Keratinocyte (primary cell): ENCODE measurements around the gene SMARCC2. TPM values are rescaled to one million over a fixed set of nuclear protein-coding genes. Genes with fewer than 3 reads are reported as not detected.

ENCODE experiments used
- DNase-seq: peaks from one replicate; pipeline ENCODE4 v3.0.0-alpha.2; 2011; ENCODE audit warnings: low read depth, missing footprints, low spot score
- FAIRE-seq: peaks from 2 replicates; lab custom pipeline; 2011; peaks lifted over from hg19 to GRCh38; lab: Jason Lieb, UNC
- H2AFZ ChIP-seq: 2 replicates; pipeline ENCODE4 v1.6.0; 2012; ENCODE audit warnings: low read length, control low read depth, inconsistent platforms; ENCODE audit not compliant: control insufficient read depth
- H3K27ac ChIP-seq: 2 replicates; pipeline ENCODE4 v1.5.1; 2011; ENCODE audit warnings: low read length; ENCODE audit not compliant: control insufficient read depth, insufficient read depth
- H3K27me3 ChIP-seq: 3 replicates; pipeline ENCODE4 v1.6.0; 2011; ENCODE audit warnings: low read length; ENCODE audit not compliant: control insufficient read depth, insufficient read depth; ENCODE audit errors: extremely low read depth
- H3K36me3 ChIP-seq, 2 experiments: 2 replicates in 1 of 2; 3 replicates in 1 of 2; pipeline ENCODE4 v1.5.1; 2011; ENCODE audit warnings: low read length in 2 of 2, mild to moderate bottlenecking in 1 of 2; ENCODE audit not compliant: control insufficient read depth in 2 of 2, insufficient read depth in 2 of 2; ENCODE audit errors: extremely low read depth in 1 of 2
- H3K4me1 ChIP-seq: 3 replicates; pipeline ENCODE4 v1.5.1; 2011; ENCODE audit warnings: low read length; ENCODE audit not compliant: control insufficient read depth, insufficient read depth; ENCODE audit errors: extremely low read depth
- H3K4me2 ChIP-seq: 3 replicates; pipeline ENCODE4 v1.6.0; 2011; ENCODE audit warnings: low read depth, low read length; ENCODE audit not compliant: control insufficient read depth, insufficient read depth; ENCODE audit errors: extremely low read depth
- H3K4me3 ChIP-seq, 3 experiments: fragments of 200-600 bp in 1 of 3; sonication (generic) in 1 of 3; 2 replicates in 2 of 3; 3 replicates in 1 of 3; pipeline ENCODE4 v1.5.1; 2011 to 2016; ENCODE audit warnings: low read length in 3 of 3, mild to moderate bottlenecking in 3 of 3, control low read depth in 2 of 3, inconsistent platforms in 1 of 3, low read depth in 1 of 3, mixed read lengths in 1 of 3, mixed run types in 1 of 3, moderate library complexity in 1 of 3; ENCODE audit not compliant: control insufficient read depth in 2 of 3, insufficient read depth in 2 of 3; ENCODE audit errors: extremely low read depth in 1 of 3
- H3K79me2 ChIP-seq: 2 replicates; pipeline ENCODE4 v1.6.0; 2012; ENCODE audit warnings: low read length; ENCODE audit not compliant: control insufficient read depth, insufficient read depth
- H3K9ac ChIP-seq: 3 replicates; pipeline ENCODE4 v1.6.0; 2011; ENCODE audit warnings: low read length; ENCODE audit not compliant: control insufficient read depth, insufficient read depth; ENCODE audit errors: extremely low read depth
- H3K9me1 ChIP-seq: 3 replicates; pipeline ENCODE4 v1.6.0; 2011; ENCODE audit warnings: low read length; ENCODE audit not compliant: control insufficient read depth, insufficient read depth; ENCODE audit errors: extremely low read depth
- H3K9me3 ChIP-seq: 2 replicates; pipeline ENCODE4 v1.5.1; 2012; ENCODE audit warnings: low read depth, low read length; ENCODE audit not compliant: control insufficient read depth
- H4K20me1 ChIP-seq: 3 replicates; pipeline ENCODE4 v1.6.0; 2011; ENCODE audit warnings: low read length; ENCODE audit not compliant: control insufficient read depth, insufficient read depth; ENCODE audit errors: extremely low read depth
- EZH2 ChIP-seq: IDR thresholded peaks from one replicate; pipeline ENCODE4 v1.6.1; 2012; ENCODE audit warnings: inconsistent platforms, mild to moderate bottlenecking, low read length, moderate library complexity
- dilution Hi-C: fragments of 300-500 bp; cut with MboI; formaldehyde crosslinking; loops from one replicate; pipeline ENCODE4 v1.7.0; 2020; ENCODE audit warnings: low sequenced_read_pairs; ENCODE audit not compliant: extremely low pct_ligation_motif_present
- polyA plus RNA-seq, 5 experiments: library from polyadenylated mRNA; depleted of rRNA in 3 of 5; stranded (reverse) in 3 of 5; stranded (forward) in 1 of 5; unstranded in 1 of 5; fragments of >200 nt; gene quantifications; 1 replicate in 1 of 5; 2 replicates in 3 of 5; 3 replicates in 1 of 5; pipeline versions ENCODE4 v1.2.1 to v1.2.3, GENCODE V29; 2011 to 2012; ENCODE audit warnings: missing spikeins in 2 of 5, low read depth in 1 of 5, low replicate concordance in 1 of 5
- TF ChIP-seq, protein P1 (sequence below), 3 experiments: IDR thresholded peaks in 1 of 3; conservative IDR thresholded peaks in 1 of 3; optimal IDR thresholded peaks in 1 of 3; 2 replicates in 2 of 3; 3 replicates in 1 of 3; pipeline versions ENCODE3 to v1.5.1; 2011; ENCODE audit warnings: low read length in 3 of 3, mild to moderate bottlenecking in 3 of 3, moderate library complexity in 2 of 3, control low read depth in 1 of 3, inconsistent platforms in 1 of 3; ENCODE audit not compliant: insufficient read depth in 2 of 3; ENCODE audit errors: extremely low read depth in 1 of 3

SMARCC2 gene
- polyA plus RNA-seq, 1 donor (not counting 4 experiments of a cell fraction or from before 2014, with no cell fraction given) = 32.5 TPM

DNA sequence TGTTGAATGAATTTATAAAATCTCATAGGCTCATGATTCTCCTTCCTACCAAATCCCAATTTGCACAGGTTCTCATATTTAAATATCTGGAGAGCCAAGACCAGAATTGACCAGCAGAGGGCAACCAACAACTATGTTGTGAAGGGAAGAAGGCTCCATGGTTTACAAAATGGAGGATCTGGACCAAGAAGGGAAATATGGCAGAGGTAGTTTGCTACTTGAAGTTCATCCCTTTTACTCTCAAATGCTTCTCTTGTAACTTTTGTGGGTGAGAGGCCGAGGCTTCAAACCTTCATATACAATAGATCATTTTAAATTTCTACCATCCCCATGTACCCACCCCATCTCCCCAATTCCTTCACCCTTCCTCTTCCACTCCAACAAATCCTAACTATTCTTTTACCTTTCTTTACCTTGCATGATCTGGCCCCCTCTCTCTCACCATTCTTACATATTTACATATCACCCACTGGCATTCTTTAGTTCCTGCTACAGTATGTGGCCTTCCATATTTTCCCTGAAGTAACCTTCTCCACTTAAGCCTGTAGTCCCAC is 3.8 kb upstream of the SMARCC2 start:
- Histone ChIP-seq H3K4me1 (peaks cover 5% of the 10 kb centered on the region), H3K27ac (no peak overlapping the region), H3K36me3 (no peaks in the 10 kb centered on the region), H3K4me2 (no peak overlapping the region), H4K20me1 (no peaks in the 10 kb centered on the region), H3K27me3 (no peaks in the 10 kb centered on the region), H3K9ac (no peak overlapping the region), H3K9me3 (no peaks in the 10 kb centered on the region), H2AFZ (peak overlapping the region; percentile 83), H3K4me3 (no peak overlapping the region), H3K79me2 (peaks cover 10% of the 10 kb centered on the region), H3K9me1 (no peaks in the 10 kb centered on the region)
- FAIRE-seq (peak; percentile 49), DNase-seq (peak; percentile 49)
- no peak for TF ChIP-seq EZH2
- TF ChIP-seq, protein P1, sequence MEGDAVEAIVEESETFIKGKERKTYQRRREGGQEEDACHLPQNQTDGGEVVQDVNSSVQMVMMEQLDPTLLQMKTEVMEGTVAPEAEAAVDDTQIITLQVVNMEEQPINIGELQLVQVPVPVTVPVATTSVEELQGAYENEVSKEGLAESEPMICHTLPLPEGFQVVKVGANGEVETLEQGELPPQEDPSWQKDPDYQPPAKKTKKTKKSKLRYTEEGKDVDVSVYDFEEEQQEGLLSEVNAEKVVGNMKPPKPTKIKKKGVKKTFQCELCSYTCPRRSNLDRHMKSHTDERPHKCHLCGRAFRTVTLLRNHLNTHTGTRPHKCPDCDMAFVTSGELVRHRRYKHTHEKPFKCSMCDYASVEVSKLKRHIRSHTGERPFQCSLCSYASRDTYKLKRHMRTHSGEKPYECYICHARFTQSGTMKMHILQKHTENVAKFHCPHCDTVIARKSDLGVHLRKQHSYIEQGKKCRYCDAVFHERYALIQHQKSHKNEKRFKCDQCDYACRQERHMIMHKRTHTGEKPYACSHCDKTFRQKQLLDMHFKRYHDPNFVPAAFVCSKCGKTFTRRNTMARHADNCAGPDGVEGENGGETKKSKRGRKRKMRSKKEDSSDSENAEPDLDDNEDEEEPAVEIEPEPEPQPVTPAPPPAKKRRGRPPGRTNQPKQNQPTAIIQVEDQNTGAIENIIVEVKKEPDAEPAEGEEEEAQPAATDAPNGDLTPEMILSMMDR (optimal IDR thresholded peaks at IDR 0.05 in 1 of 3, IDR thresholded peaks at IDR 0.05 in 1 of 3, conservative IDR thresholded peaks at IDR 0.05 in 1 of 3; ENCODE audit: extremely low read depth in 1 of 3, insufficient read depth in 2 of 3, low read length in 3 of 3) = peak; percentile 59 to 82 (median 63)
- dilution Hi-C loops = no loop called here

DNA sequence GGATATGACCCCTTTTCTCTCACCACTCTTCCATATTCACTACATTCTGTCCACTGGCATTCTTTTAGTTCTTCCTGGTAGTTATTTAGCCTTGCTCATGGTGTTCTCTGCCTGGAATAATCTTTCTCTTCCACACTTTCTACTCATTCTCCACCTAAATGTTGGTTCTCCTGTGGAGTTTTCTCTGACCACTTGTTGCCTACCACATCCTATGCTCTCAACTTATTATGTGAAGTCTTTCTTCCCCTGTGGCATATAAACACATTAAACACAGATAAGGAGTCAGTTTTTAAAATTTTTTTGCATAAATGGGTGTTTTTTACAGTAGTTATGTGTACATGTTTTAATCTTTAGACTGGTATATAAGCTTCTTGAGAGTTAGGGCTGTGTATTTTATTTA is 3.3 kb upstream of the SMARCC2 start:
- no peaks in the 10 kb centered on the region for H3K36me3 ChIP-seq
- no peak for TF ChIP-seq EZH2
- TF ChIP-seq, protein P1 (optimal IDR thresholded peaks at IDR 0.05 in 1 of 3, IDR thresholded peaks at IDR 0.05 in 1 of 3, conservative IDR thresholded peaks at IDR 0.05 in 1 of 3; ENCODE audit: extremely low read depth in 1 of 3, insufficient read depth in 2 of 3, low read length in 3 of 3) = no peak
- no peaks in the 10 kb centered on the region for H3K9me1 ChIP-seq
- no peaks in the 10 kb centered on the region for H4K20me1 ChIP-seq
- peaks cover 10% of the 10 kb centered on the region for H3K4me1 ChIP-seq
- H3K9ac ChIP-seq = no peak overlapping the region
- no peak overlapping the region for H3K27ac ChIP-seq
- H3K4me2 ChIP-seq = no peak overlapping the region
- dilution Hi-C loops = no loop called here
- H2AFZ ChIP-seq = no peak overlapping the region
- no peaks in the 10 kb centered on the region for H3K27me3 ChIP-seq
- peaks cover 15% of the 10 kb centered on the region for H3K79me2 ChIP-seq
- H3K4me3 ChIP-seq = no peak overlapping the region
- H3K9me3 ChIP-seq = no peaks in the 10 kb centered on the region
- no peak for DNase-seq
- no peak for FAIRE-seq
